Measurements from ENCODE around the gene ARHGAP20. TPM values are rescaled to one million over a fixed set of nuclear protein-coding genes. Genes with fewer than 3 reads are reported as not detected.
A peak's percentile ranks its signal among the peaks of the same experiment; 100 is the strongest.

ARHGAP20 gene, protein sequence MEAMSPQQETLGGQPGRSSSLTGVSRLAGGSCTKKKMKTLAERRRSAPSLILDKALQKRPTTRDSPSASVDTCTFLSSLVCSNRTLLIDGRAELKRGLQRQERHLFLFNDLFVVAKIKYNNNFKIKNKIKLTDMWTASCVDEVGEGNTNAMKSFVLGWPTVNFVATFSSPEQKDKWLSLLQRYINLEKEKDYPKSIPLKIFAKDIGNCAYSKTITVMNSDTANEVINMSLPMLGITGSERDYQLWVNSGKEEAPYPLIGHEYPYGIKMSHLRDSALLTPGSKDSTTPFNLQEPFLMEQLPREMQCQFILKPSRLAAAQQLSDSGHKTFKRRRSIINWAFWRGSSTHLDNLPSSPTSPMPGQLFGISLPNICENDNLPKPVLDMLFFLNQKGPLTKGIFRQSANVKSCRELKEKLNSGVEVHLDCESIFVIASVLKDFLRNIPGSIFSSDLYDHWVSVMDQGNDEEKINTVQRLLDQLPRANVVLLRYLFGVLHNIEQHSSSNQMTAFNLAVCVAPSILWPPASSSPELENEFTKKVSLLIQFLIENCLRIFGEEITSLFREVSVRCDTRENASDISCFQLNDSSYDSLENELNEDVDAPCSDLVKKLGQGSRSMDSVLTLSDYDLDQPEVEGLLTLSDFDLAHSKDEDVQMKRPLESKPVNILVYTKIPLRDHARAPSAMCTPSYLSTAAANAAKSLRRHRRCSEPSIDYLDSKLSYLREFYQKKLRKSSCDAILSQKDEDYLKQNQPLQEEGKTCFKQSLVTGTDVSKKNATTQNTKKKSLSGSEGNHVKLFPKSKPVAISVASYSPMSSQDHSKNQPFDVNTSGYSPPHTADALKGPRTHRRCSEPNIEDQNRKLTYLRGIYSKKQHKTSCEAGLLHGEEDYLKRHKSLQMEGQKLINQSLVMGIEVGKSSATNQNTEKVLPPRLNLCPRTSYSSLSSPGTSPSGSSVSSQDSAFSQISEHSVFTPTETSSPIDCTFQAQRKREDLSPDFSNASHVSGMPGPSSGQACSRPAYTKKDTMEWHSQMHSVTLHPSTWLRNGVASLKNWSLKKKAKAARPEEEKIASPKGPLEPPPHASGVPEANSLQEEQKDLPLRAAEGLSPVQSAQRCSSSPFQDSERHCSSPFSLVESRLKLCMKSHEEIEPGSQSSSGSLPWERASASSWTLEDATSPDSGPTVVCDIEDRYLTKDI
- total RNA-seq = 0.05 TPM in 1 of 2 replicates, not detected in the other

DNA sequence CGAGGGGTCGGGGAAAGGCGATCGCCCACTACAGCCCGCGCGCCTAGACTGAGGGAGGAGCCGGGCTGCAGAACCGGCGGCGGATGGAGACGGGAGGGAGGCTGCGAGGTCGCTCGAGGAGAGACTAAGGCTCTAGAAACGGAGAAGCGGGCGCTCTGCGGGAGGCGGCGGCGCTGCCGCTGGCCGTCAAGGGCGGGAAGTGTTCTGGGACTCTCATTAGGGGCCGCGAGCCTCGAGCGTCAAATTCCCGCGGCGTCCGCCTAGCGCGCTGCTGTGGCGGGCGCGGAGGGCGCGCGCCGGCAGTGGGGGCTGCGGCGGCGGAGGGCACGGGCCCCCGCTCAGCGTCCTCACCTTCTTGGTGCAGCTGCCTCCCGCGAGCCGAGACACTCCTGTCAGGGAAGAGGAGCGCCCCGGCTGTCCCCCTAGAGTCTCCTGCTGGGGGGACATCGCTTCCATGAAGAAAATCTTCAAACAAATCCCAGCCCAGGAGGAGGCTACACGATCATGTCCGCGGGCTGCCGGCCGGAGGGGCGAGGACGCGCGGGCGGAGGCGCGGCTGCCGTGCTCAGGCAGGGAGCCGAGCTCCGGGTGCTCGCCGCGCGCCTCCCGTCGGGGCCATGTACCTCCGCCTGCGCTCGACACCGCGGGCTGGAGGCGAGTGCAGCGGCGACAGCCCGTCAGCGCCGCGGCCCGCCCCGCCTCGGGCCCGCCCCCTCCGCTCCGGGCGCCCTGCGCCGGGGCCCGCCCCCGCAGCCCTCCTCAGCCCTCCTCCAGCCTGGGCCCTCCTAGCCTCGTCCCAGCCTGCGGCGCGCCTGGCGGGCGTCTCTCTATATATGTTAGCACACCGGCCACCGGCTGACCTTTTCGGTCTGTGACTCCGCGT is at the start of gene ARHGAP20:
ARHGAP20 (minus strand) TSS at position 662 of the 883 bp plus-strand sequence; CDS start at position 456, 206 bp downstream.
- no peak for DNase-seq (ENCODE audit: low read depth)

- DNase-seq (ENCODE audit: low read depth) = no peak
Measured at GRCh38 chr11:110761991-110762390, 49.8 kb upstream of the ARHGAP20 start.

GRCh38 chr11:110761131-110761530 is 48.9 kb upstream of the ARHGAP20 start:
- no peak for DNase-seq (ENCODE audit: low read depth)

- DNase-seq (ENCODE audit: low read depth) = peak; percentile 74
Measured at GRCh38 chr11:110759972-110760381, 47.7 kb upstream of the ARHGAP20 start.

- no peak for DNase-seq (ENCODE audit: low read depth)
Measured at GRCh38 chr11:110757962-110758755, 45.9 kb upstream of the ARHGAP20 start.

DNA sequence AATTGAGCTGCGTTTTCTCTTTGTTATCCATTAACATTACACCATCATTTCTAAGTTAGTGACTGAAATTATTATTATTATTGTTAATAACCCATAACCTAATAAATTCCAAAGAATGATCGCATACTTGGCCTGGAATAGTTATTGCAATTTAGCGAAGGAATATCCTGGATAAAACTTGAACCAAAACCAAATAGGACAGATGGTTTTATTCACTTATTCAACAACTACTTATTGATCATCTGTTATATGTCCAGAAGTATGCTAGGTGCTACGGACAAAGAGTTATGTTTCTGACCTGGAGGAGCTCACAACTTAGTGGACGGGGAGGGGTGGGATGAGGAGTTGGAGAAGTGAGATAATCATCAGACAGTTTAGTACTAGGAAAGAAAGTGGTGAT is 44.8 kb upstream of the ARHGAP20 start:
- DNase-seq (ENCODE audit: low read depth) = no peak

DNA sequence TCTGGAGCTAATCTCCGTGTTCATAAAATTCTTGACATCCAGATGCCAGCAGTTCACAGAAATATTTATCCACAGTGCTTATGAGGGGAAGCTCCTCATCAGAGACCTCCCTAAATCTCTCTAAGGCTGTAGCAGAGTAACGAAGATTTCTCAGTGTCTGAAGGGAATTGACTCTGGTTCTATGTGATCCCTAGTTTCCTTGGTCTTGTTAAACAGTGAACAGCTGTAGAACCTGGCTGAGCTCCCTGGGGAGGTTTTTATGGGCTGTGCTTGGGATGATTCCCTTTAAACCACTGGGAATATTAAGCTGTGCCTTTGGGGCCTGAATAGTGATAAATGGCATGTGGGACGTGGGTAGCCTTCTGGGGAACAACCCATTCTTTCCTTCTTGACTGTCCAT is 43.7 kb upstream of the ARHGAP20 start:
- no peak for DNase-seq (ENCODE audit: low read depth)

DNA sequence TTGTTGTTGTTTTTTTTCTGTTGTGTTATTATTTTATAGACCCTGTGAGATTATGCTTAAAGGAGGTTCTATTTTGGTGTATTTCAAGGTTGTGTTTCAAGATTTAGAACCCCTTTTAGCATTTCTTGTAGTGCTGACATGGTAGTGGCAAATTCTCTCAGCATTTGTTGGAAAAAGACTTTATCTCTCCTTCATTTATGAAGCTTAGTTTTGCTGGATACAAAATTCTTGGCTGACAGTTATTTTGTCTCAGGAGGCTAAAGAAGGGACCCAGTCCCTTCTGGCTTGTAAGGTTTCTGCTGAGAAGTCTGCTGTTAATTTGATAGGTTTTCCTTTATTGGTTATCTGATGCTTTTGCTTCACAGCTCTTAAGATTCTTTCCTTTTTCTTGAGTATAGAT is 40.7 kb upstream of the ARHGAP20 start:
- DNase-seq (ENCODE audit: low read depth) = no peak

DNA sequence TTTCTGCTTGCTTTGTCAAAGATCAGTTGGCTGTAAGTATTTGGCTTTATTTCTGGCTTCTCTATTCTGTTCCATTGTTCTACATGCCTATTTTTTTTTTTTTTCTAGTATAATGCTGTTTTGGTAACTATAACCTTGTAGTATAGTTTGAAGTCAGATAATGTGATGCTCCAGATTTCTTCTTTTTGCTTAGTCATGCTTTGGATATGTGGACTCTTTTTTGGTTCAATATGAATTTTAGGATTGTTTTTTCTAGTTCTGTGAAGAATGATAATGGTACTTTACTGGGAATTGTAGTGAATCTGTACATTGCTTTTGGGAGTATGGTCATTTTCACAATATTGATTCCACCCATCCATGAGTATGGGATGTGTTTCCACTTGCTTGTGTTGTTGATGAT is 37.9 kb upstream of the ARHGAP20 start:
- DNase-seq (ENCODE audit: low read depth) = no peak

DNA sequence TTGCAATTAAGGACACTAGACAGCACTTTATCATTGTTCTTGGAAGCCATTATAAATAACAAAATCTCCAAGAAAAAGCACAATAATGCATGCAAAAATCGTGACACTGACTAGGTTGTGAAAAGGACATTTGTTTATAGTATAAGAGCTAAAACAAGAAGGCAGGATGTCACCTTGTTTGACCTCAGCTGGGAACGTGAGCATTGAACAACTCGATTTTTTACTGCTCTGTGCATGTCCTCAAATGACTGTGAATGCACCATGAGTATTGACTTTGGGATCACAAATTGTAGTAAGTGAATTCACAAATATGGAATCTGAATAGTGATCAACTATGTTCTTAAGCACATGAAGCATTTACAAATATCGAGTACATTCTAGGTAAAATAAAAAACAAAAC is 35.3 kb upstream of the ARHGAP20 start:
- no peak for DNase-seq (ENCODE audit: low read depth)

- DNase-seq (ENCODE audit: low read depth) = no peak
Measured at GRCh38 chr11:110738641-110739040, 26.4 kb upstream of the ARHGAP20 start.

DNA sequence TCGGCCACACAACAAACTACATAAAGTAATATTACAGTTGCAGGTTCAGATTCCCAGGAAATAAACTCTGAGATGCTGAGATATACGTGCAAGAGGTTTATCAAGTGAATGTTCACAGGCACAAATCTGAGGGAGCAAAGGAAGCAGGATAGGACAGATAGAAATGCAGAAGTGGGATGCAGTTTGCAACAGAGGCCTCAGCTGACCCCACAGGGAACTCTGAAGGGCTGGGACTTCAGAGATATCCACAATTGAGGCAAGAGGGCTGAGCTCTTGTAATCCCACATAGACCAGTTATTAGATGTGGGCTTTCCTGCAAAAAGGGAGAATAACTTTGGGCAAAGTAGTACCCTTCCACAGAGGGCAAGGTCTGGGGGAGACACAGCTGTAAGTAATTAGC is 25.4 kb upstream of the ARHGAP20 start:
- DNase-seq (ENCODE audit: low read depth) = no peak

GRCh38 chr11:110736171-110736553 is 23.9 kb upstream of the ARHGAP20 start:
- DNase-seq (ENCODE audit: low read depth) = no peak

DNA sequence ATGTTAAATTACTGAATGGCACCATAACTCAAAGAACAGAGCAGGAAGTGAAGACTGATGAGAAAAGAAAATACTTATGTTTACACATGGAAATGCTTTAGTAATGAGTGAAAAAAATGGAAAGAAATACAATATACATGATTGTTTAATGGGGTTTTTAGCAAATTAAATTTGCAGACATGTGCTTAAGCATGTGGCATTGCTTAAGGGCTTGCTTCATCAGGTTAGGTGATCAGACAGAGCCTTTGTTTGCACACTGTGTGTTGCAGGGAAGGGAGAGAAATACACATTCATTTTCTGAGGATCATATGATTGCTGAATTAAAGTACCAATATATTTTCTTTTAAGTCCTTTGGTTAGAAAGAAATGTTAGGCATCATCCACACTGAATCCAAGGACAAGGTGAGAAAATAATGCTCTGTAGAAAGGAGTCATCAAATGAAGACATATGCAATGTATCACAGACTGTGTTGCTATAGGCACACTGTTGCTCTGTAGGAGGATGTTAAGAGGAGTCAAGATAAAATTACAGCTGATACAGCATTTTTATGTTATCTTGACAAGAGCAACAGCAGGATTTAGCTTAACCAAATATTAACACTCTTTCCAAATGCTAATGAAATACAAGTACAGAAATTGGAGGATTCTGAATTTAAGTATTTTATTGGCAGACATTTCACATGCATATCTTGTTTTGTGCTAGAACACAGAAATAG is 23.4 kb upstream of the ARHGAP20 start:
- no peak for DNase-seq (ENCODE audit: low read depth)

DNA sequence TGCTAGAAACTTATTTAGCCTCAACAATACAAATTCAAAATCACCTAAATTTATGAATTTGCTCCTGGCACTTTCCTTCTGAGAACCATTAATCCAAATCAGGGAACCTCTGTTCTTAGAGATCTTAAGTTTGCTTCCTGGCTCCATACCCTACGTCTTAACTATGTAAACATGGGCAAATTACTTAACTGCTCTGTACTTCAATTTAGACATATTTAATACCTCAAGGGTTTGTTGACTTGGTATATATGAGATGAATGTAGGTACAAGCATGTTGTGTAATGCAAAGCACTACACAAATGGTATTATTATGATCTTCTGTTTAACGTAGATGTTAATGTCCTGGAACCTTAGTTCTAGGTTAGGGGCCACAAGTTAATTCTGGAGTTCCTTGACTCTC is 22.6 kb upstream of the ARHGAP20 start:
- no peak for DNase-seq (ENCODE audit: low read depth)

DNA sequence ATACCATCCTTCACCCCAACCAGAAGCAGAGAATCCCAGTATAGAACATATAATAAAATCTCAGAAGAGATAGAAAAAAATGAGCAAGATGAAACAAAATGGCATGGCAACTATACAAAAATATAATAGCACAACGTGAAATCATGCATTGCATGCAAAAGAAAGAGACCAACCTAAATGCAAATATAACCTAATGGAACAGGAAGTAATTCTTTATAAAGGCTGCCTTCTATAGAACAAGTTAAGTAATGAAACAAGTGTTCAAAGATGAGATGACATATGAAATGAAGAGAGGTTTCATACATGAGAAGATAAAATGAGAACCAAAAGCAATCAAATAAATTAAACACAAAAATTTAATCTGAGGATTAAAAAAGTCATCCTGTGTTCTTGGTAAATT is 18.5 kb upstream of the ARHGAP20 start:
- DNase-seq (ENCODE audit: low read depth) = no peak

DNA sequence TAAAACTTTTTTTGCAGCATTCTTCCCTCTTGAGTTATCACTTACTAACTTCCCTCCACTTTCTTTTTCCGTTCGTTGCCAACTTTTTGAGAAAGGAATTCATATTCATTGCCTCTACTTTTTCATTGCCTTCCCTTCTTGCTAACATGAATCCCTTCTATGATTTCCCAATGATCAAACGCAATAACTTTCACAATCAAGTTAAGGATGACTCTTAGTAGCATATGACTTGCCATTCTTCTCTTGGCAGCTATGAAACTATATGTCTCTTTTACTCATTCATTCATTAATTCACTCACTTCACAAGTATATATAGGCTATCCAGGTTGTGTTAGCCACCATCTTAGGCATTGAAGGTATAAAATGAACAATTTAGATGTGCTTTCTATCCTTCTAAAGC is 16.6 kb upstream of the ARHGAP20 start:
- DNase-seq (ENCODE audit: low read depth) = no peak

GRCh38 chr11:110728476-110728875 is 16.2 kb upstream of the ARHGAP20 start:
- DNase-seq (ENCODE audit: low read depth) = no peak

DNA sequence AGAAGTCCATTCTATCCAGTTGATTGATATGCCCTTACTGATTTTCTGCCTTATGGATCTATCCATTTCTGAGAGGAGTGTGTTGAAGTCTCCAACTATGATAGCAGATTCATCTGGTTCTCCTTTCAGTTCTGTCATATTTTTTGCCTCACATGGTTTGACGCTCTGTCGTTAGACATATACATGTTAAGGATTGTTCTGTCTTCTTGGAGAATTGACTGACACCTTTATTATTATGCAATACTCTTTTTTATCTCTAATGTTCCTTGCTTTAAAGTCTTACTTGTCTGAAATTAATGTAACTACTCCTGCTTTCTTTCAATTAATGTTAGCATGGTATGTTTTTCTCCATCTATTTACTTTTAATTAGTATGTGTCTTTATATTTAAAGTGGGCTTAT is 12.1 kb upstream of the ARHGAP20 start:
- no peak for DNase-seq (ENCODE audit: low read depth)
